Forelimb muscle (tissue), 1 donor: Measurements from ENCODE around the gene ZDHHC6. TPM values are rescaled to one million over a fixed set of nuclear protein-coding genes. Genes with fewer than 3 reads are reported as not detected.
"Not testable (repeated sequence)": the region's sequence is repeated elsewhere in the genome, so short reads cannot be mapped to it uniquely, and the experiment has no call there.

ENCODE experiments used
- DNase-seq: peaks from one replicate; pipeline ENCODE4 v3.0.0-alpha.2; 2013; ENCODE audit warnings: low read depth
- polyA plus RNA-seq: library from polyadenylated mRNA; unstranded; fragments of 120-200 nt; gene quantifications from one replicate; pipeline ENCODE4 v1.2.1, GENCODE V29; 2013; ENCODE audit not compliant: insufficient read length

The ZDHHC6 gene, protein sequence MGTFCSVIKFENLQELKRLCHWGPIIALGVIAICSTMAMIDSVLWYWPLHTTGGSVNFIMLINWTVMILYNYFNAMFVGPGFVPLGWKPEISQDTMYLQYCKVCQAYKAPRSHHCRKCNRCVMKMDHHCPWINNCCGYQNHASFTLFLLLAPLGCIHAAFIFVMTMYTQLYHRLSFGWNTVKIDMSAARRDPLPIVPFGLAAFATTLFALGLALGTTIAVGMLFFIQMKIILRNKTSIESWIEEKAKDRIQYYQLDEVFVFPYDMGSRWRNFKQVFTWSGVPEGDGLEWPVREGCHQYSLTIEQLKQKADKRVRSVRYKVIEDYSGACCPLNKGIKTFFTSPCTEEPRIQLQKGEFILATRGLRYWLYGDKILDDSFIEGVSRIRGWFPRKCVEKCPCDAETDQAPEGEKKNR
- 30.0 TPM for polyA plus RNA-seq

DNA sequence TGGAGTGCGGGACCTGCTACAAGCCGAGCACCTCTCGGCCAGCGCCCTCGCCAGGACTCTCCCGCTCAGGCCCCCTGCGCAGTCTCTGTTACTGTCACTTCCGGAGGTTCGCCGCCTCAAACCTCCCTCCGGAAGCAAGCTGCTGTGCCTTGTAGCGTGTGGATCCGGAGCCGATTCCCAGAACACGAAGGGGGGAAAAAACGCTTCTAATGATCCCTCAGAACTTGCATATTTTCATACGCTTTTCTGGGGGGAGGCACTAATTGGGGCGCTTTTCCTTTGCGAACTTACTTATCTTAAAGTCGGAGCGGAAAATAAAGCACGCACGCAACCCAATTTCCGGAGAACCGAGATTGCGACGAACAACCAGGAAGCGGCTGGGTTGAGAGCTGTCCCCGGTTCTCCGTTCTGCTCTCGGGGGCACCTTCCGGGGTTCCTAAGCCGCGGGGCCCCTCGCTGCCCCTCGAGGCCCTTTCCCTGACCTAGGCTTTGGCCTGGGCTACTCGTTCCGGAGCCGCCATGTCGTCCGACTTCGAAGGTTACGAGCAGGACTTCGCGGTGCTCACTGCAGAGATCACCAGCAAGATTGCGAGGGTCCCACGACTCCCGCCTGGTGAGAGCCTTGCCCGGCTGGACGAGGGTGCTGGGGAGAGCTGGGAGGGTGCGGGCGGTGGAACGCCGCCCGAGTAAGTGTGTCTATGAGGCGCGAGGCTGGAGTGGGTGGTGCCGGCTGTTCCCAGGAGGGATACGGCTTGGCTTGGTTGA, at the start of gene ZDHHC6, which contains the start of gene VTI1A:
Gene ZDHHC6, minus strand, starts transcription at position 60 of the 765 bp plus-strand sequence. CDS start 1,478 bp downstream, outside the sequence.
Gene VTI1A, plus strand, starts transcription at position 361 of the 765 bp plus-strand sequence. Its CDS starts 159 bp downstream, at position 520.
- DNase-seq: peak; percentile 55

DNA sequence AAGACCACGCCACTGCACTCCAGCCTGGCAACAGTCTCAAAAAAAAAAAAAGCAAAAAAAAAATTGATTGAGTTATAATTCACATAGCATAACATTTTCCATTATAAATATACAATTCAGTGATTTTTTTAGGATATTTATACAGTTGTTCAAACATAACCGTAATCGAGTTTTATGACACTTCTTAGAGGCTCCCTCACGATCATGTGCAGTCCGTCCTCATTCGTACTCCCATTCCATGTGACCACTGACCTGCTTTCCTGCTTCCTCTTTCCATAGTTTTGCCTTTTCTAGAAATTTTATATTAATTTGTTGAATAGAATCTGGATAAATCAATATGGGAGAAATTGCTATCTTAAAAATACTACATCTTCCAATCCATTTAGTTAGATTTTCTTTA, 46.0 kb upstream of the ZDHHC6 start:
- no peak for DNase-seq

DNA sequence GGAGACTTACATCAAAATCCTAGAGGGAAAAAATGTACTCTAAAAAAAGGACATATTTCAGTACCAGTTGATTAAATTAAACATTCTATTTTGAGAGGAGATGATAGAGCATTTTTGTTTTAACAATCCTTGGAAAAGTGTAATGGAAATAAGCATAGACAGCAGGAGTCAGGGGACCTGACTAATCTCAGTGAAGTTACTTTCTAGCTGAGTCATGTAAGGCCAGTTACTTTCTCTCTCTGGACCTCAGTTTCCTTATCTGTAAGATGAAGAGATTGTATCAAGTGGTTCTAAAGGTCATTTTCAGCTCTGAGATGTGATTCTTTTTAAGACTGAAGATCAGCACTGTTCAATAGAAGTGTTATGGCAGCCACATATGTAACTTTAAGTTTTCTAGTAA, 44.4 kb upstream of the ZDHHC6 start:
- DNase-seq: no peak

DNA sequence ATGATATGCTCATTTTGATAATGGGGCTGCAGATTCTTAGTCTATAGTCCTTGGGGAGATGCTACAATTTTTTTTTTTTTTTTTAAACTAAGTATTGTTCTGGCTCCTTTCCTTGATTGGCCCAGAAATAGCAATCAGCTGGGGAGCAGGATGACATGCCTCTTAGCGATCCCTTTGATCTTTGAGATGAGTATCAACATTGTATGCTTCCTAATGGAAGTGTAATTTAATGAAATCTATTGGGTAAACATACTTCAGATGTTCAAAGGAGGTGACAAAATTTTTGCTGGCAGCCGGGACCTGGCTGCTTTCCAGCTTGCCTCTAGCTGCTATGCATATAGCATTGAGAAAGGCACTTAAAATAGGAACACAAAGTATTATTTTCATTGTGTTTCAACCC, 43.8 kb upstream of the ZDHHC6 start:
- no peak for DNase-seq

DNA sequence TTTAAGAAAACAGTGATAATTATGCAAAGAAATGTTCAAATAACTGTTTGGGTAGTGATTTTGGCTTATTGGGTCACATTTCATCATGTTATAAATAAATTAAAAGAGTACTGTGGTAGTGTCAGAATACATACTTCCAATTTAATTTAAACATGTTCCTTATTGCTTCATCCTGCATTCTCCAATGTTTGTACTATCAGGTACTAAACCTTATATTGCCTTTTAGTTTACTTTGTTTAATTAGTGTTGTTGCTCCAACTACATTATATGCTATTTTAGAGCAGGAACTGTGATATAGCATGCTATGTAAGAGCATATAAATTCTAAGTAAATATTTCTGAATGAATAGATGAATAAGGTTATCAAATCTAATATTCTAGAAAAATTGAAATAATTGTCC, 41.2 kb upstream of the ZDHHC6 start:
- DNase-seq: no peak

DNA sequence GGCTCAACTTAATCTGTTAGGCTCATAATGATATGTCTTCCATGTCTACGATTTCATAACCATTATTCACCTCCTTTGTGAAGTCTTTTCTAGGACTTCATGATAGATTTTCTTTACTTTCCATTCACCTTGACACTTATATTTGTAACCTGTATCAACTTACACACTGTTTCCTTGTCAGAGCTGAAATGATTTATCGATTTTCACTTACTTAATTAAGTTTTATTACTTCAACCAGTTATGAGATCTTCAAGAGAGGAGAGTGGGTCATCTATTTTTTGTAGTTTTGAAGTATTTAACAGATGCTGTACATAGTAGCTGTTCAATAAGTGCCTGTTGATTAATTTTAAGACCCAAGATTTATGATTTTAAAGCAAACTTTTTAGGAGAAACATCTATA, 37.7 kb upstream of the ZDHHC6 start:
- no peak for DNase-seq

DNA sequence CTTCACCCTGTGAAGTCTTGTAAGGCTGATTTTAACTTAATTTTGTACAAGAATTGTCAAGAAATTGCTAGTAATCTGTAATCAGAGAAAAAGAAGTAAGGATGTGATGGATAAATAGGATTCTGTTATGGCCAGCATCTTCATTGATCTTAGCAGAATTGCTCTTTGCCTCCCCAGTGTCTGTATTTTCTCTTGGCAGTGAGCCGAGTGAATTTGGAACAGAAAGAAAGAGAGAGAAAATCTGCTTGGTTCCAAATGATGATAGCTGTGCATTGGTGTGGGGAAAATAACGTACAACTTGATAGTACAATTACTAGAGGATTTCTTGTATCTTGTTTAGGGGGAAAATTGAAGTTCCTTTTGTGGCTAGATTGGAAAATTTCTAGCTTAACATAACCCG, 34.9 kb upstream of the ZDHHC6 start:
- no peak for DNase-seq

DNA sequence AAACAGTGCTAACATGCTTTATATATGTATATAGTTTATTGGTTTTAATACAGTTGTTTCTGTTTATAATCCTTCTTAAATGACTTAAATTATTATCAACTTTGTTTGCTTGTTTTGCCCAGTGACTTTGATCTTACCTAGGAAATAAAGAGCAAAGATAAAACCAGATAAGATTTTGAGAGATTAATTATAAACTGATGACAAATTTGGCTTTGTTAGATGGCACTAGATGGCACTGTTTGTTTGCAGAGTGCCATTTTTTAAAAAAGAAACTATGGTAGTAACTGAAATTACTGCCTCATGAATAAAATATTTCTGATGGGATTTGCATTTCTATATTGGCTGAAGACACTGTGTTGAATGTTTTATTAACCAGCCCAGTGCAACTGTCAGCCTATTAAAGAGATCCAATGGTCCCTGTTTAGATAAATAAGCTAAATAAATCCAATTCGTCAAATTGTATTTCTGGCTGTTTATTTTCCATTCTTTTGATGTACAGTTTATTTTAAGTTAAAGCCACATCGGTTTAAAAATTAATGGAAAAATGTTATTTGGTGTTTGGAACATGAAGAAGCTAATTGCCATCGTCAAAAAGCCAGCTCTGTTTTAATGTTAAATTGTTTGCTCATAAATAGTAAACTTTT, 29.0 kb upstream of the ZDHHC6 start:
- no peak for DNase-seq

DNA sequence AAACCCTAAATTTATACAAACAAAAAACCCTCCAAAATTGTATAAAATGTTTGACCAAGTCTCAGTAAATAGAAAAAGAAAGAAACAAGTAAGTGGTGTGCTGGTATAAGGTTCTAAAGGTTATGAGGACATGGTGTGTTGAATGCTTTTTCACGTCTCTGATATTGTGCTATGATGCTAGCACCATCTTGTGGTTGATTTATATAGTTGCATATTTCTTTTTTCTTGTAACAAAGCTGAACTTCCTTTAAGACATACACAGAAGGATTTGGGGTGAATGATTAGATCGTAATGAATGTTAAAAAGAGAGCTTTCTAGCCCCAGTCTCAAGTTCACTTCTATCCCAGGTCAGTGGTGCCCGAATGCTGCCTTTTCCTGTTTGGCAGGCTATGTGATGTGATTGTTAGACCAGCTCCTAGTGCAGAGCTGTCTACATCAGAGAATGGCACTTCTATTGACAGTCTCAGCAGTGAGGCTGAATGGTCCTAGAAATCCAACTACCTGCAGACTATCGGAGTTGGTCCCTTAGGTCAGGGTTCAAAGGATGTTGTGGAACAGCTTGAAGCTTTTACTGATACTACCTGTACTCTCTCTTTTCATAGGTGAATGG, 25.3 kb upstream of the ZDHHC6 start:
- peak; percentile 25 for DNase-seq

DNA sequence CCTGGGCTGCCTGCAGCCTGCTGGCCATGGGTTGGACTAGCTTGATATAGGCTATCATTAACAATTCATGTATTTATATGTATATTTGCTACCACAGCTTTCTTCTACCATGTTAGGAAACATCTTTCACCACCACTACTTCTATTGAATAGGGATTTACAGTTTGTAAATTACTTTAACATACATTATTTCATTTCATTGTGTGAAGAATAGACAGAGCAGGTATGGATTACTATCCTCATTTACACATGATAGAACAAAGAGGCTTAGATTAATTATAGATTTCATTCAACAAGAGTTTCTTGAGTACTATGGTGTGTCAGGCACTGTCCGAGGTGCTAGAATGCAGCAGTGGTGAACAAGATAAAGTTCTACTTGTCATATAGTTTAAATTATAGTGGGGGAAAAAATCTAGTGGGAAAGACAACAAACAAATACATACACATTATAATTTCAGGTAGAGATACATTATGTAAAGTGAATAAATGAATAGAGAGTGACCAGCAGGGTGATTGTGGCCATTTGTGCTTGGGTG, 20.9 kb upstream of the ZDHHC6 start:
- no peak for DNase-seq

DNA sequence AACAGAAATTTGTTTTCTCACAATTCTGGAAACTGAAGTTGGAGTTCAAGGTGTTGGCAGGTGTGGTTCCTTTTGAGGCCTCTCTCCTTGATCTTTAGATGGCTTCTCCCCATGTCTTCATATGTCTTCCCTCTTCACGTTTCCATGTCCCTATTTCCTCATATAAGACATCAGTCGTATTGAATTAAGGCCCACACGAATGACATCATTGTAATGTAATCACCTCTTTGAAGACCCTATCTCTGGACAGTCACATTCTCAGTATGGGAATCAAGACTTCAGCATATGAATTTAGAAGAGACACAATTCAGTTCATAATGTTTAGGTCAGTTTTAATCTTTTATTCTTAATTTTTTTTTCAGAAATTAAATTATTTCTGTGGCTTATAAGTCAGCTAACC, 20.1 kb upstream of the ZDHHC6 start:
- DNase-seq: no peak

DNA sequence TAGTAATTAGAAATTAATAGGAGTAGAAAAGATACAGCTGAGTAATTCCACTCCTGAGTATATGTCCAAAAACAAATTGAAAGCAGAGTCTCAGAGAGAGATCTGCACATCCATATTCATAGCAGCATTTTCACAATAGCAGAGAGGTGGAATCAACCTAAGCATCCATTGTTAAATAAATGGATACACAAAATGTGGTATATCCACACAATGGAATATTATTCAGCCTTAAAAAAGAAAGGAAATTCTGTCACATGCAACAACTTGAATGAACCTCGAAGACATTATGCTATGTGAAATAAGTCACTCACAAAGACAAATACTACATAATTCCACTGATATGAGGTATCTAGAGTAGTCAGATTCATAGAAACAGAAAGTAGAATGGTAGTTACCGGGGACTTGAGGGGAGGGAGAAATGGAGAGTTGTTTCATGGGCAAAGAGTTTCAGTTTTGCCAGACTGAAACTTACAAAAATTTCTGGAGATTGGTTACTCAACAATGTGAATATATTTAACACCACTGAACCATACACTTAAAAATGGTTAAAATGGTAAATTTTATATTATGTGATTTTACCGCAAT, 18.7 kb upstream of the ZDHHC6 start:
- no peak for DNase-seq

DNA sequence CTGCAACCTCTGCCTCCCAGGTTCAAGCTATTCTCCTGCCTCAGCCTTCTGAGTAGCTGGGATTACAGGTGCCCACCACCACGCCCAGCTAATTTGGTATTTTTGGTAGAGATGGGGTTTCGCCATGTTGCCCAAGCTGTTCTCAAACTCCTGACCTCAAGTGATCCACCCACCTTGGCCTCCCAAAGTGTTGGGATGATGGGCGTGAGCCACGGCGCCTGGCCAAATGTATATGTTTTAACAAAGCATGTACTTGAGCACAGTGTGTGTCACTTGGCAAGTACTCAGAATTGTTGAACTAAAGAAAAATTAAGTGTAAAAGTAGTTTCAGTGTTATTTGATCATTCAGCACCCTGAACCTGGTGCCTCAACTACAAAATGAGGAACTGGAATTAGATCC, 17.4 kb upstream of the ZDHHC6 start:
- DNase-seq: not testable (repeated sequence)

DNA sequence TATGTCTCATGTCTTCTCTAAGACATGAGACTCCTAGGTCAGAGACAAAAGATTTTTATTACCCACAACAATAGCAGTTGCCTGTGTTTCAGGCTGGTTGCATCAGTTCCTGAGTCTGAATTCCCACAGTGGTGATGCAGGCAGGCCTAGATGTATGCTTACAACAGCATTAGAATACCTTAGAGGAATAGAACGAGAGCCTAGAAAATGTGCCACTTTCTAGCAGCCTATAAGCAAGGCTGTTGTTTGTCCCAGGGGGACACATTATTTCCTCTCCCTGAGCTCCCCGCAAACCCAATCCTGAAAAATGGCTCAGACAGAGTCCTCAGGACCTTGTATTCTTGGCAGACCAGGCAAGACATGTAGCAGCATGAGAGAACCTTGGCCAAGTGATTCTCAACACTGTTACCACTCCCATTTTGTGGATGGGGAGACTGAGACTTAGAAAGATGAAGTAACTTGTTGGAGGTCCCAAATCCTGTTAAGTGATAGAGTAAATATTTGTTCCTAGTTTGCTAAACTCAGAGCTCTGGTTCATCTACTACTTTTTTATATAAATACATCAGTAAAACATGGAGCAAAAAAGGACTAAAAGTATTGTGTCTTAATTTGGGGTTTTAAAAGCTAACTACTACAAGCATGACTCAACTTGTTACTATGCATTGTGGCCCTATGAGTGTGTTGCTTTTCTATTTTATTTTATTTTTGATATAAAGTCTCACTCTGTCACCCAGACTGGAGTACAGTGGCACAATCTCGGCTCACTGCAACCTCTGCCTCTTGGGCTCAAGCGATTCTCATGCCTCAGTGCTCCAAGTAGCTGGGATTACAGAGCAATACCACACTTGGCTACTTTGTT, 14.5 kb upstream of the ZDHHC6 start:
- no peak for DNase-seq

DNA sequence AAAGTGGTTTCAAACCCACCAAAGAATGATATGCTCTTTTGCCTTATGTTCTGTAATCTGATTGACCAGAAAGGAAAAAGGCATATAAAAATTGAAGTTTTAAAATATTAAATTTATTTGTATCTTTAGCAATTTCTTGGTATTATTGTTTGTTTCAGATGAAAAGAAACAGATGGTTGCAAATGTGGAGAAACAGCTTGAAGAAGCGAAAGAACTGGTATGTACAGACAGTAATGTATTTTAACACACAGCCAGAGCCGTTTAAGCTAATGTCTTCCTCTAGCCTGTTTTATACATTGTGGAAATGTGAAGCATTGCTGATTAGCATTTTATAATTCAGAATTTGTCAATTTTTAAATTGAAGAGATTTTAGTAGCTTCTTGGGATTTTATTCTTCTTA, 13.7 kb upstream of the ZDHHC6 start:
- DNase-seq: no peak

DNA sequence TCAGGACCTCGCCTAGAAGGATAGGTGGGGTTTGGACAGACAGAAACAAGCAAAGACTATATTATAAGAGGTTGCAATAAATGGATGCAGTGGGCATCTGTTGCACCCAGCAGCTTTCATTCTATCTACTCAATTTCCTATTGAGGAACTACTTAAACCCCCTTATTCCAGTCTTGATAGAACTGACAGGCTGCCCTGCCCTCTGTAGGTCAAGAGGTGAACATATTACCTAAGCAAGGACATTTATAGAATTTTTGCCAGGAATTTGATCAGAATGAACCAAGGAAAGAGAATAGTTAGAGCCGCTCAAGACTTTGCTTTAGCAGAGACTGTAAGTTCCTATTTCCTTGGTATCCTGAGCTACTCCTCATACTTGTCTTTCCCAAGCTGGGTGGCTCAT, 9.8 kb upstream of the ZDHHC6 start:
- no peak for DNase-seq

DNA sequence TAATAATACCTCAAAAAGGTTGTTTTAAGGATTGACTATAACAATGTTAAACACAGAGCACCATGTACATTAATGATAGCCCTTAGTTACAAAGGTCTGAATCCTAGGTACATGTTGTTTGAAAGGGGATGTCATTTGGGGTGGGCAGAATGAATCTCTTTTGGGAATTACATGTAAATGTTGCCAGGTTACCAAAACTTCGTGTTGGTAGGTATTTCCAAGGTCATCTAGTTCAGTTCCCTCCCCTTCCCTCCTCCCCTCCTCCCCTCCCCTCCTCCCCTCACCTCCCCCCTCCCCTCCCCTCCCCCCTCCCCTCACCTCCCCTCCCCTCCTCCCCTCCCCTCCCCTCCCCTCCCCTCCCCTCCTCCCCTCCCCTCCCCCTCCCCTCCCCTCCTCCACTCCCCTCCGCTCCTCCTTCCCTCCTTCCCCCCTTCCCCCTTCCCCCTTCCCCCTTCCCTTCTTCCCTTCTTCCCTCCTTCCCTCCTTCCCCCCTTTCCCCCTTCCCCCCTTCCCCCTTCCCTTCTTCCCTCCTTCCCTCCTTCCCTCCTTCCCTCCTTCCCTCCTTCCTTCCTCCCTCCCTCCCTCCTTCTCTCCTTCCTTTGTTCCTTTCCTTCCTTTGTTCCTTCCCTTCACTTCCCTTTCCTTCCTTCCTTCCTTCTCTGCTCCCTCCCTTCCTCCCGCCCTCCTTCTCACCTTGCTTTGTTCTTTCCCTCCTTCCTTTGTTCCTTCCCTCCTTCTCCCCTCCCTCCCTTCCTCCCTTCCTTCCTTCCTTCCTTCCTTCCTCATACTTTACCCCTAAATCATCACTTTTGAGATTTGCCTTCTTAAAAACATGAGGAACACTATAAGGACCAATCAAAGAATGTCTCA, 8.4 kb upstream of the ZDHHC6 start:
- DNase-seq: no peak

DNA sequence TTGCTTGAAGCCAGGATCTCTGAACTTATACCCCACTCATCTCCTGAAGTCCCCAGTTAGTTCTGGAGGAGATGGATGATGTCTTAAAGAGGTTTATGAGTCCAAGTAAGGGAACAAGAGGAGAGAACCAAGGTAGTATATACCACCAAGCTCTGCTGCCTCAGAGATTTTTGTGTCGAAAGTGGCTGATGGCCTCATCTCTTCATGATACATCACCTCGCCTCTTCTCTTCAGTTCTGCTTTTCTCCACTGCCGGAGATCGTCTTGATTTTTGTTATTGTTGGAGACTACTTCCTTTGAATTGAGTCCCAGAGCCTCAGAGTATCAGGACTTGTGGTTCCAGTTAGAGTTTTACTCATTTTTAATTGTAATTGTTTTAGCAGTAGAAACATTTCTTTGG, 2.2 kb upstream of the ZDHHC6 start:
- no peak for DNase-seq

DNA sequence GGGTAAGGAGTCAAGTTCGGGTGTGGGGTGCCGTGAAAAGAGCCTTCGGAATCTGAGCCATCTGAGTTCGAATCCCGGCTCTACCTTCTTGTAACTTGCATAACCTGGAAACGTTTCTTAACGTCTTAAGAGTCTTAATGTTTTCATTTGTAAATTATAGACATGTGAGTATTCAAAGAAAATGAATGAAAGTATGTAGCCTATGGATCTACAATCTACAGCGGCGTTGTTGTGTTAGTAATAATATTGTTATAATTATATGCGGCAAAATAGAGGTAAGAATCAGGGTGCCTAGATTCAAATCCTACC, 860 bp upstream of the ZDHHC6 start:
- DNase-seq: no peak
